Osteocyte (in vitro differentiated cells): ENCODE results near the gene TGFA. TPM values are rescaled to one million over a fixed set of nuclear protein-coding genes. Genes with fewer than 3 reads are reported as not detected.

Source experiments
- DNase-seq: peaks from one replicate; pipeline ENCODE4 v3.0.0; 2021; ENCODE audit warnings: mixed read lengths; ENCODE audit not compliant: unreplicated experiment; ENCODE audit errors: extremely low spot score
- H3K27ac Mint-ChIP-seq: one replicate; pipeline ENCODE4 v1.8.0; 2021; ENCODE audit warnings: mild to moderate bottlenecking, mixed read lengths; ENCODE audit not compliant: unreplicated experiment
- H3K27me3 Mint-ChIP-seq: one replicate; pipeline ENCODE4 v1.8.0; 2021; ENCODE audit warnings: mixed read lengths; ENCODE audit not compliant: unreplicated experiment
- H3K36me3 Mint-ChIP-seq: one replicate; pipeline ENCODE4 v1.8.0; 2021; ENCODE audit warnings: mixed read lengths; ENCODE audit not compliant: unreplicated experiment
- H3K4me1 Mint-ChIP-seq: one replicate; pipeline ENCODE4 v1.8.0; 2021; ENCODE audit warnings: mixed read lengths; ENCODE audit not compliant: unreplicated experiment
- H3K4me3 Mint-ChIP-seq: one replicate; pipeline ENCODE4 v1.8.0; 2021; ENCODE audit warnings: mild to moderate bottlenecking, moderate library complexity, mixed read lengths; ENCODE audit not compliant: unreplicated experiment
- H3K9me3 Mint-ChIP-seq: one replicate; pipeline ENCODE4 v1.8.0; 2021; ENCODE audit warnings: mixed read lengths; ENCODE audit not compliant: unreplicated experiment
- total RNA-seq: library from RNA; stranded (reverse); gene quantifications from 2 replicates; pipeline ENCODE4 v1.2.1, GENCODE V29; 2021
- TF ChIP-seq, protein P1 (sequence below): fragments of 200-600 bp; sonication (generic); IDR thresholded peaks from 2 replicates; pipeline ENCODE4 v1.5.0; 2021; ENCODE audit warnings: antibody characterized with exemption, mild to moderate bottlenecking, moderate library complexity

Gene TGFA
- total RNA-seq, 1 donor from 2014 or later: 0.08 TPM

DNA sequence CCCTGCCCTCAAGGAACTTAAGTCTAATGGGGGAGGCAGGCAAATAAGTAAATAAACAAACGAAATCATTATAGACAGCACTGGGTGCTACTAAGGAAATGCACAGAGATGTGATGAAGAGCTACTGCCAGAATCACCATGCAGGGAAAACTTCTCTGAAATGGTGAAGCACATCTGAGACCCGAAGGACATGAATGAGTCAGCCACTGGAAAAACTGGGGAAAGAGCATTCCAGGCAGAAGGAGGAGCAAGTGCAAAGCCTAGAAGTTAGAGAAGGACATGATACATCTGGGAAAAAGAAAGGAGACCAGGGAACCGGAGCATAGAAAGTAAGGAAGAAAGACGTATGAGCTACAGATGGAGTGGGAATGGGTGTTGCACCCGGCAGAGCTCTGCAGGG is 56.8 kb downstream of the TGFA start:
- peaks cover 35% of the 10 kb centered on the region for H3K27me3 Mint-ChIP-seq
- no peak overlapping the region for H3K27ac Mint-ChIP-seq
- no peaks in the 10 kb centered on the region for H3K9me3 Mint-ChIP-seq
- H3K4me3 Mint-ChIP-seq: no peak overlapping the region
- no peak for DNase-seq
- TF ChIP-seq, protein P1, sequence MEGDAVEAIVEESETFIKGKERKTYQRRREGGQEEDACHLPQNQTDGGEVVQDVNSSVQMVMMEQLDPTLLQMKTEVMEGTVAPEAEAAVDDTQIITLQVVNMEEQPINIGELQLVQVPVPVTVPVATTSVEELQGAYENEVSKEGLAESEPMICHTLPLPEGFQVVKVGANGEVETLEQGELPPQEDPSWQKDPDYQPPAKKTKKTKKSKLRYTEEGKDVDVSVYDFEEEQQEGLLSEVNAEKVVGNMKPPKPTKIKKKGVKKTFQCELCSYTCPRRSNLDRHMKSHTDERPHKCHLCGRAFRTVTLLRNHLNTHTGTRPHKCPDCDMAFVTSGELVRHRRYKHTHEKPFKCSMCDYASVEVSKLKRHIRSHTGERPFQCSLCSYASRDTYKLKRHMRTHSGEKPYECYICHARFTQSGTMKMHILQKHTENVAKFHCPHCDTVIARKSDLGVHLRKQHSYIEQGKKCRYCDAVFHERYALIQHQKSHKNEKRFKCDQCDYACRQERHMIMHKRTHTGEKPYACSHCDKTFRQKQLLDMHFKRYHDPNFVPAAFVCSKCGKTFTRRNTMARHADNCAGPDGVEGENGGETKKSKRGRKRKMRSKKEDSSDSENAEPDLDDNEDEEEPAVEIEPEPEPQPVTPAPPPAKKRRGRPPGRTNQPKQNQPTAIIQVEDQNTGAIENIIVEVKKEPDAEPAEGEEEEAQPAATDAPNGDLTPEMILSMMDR: no peak
- no peaks in the 10 kb centered on the region for H3K4me1 Mint-ChIP-seq
- no peaks in the 10 kb centered on the region for H3K36me3 Mint-ChIP-seq

GRCh38 chr2:70494293-70494886 is 59.2 kb downstream of the TGFA start:
- Mint-ChIP-seq H3K27ac (no peak overlapping the region), H3K27me3 (peaks cover 36% of the 10 kb centered on the region), H3K9me3 (no peaks in the 10 kb centered on the region), H3K36me3 (no peaks in the 10 kb centered on the region), H3K4me3 (no peak overlapping the region), H3K4me1 (no peaks in the 10 kb centered on the region)
- TF ChIP-seq, protein P1: no peak
- no peak for DNase-seq

GRCh38 chr2:70490381-70490780 is 63.2 kb downstream of the TGFA start:
- Mint-ChIP-seq H3K36me3 (no peaks in the 10 kb centered on the region), H3K27ac (no peak overlapping the region), H3K27me3 (peaks cover 33% of the 10 kb centered on the region), H3K9me3 (no peaks in the 10 kb centered on the region), H3K4me1 (no peaks in the 10 kb centered on the region), H3K4me3 (no peak overlapping the region)
- TF ChIP-seq, protein P1: no peak
- no peak for DNase-seq

DNA sequence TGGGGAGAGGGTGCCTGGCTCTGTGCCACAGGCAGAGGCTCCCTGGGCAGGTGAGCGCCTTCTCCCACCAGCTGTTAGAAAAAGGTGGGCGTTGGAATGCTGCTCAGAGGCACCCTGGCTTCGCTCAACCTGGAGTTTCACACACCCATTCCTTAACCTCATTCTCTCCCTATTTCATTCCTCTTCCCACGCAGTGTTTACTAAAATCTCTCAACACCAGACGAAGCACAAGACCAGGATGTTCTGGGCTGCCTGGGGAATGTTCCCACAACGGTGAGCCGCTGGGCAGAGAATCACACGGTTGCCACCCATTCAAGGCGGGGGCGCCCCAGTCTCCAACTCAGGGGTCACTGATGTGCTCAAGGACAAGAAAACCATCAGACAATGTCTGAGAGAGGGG is 64.5 kb downstream of the TGFA start:
- no peak for DNase-seq
- no peak overlapping the region for H3K4me3 Mint-ChIP-seq
- no peaks in the 10 kb centered on the region for H3K36me3 Mint-ChIP-seq

DNA sequence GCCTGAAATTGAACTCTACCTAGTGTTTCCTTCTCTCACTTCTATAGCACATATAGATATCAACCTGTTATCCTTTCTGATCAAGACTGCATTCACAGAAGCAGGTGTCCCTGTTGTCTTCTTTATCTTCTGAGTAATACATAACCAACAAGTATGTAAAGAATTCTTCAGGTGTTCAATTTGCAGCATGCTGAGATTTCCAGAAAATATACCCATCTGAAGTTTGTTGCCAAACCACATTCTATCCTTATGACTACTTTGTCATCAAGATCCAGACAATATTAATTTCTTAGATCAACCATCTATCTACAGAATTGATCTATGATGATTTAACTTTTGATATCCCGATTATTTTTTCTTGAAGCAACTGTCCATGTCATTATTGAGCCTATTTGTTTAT is 69.5 kb downstream of the TGFA start:
- Mint-ChIP-seq H3K9me3 (no peaks in the 10 kb centered on the region), H3K27me3 (peaks cover 14% of the 10 kb centered on the region), H3K27ac (no peak overlapping the region), H3K4me3 (no peak overlapping the region), H3K36me3 (no peaks in the 10 kb centered on the region), H3K4me1 (no peaks in the 10 kb centered on the region)
- TF ChIP-seq, protein P1: no peak
- DNase-seq: no peak

More for the DNA sequence above, 64.5 kb downstream of the TGFA start:
- no peaks in the 10 kb centered on the region for H3K4me1 Mint-ChIP-seq
- peaks cover 24% of the 10 kb centered on the region for H3K27me3 Mint-ChIP-seq
- H3K9me3 Mint-ChIP-seq: no peaks in the 10 kb centered on the region
- no peak overlapping the region for H3K27ac Mint-ChIP-seq
- TF ChIP-seq, protein P1: no peak
